ENCODE results near the gene YPEL2. TPM values are rescaled to one million over a fixed set of nuclear protein-coding genes. Genes with fewer than 3 reads are reported as not detected.
"Not testable (repeated sequence)": the region's sequence is repeated elsewhere in the genome, so short reads cannot be mapped to it uniquely, and the experiment has no call there.

Gene YPEL2
- total RNA-seq, 2 experiments from 2014 or later: 7.6 to 9.4 TPM

- peaks cover 4% of the 10 kb centered on the region for H3K36me3 Mint-ChIP-seq
- no peaks in the 10 kb centered on the region for H3K9me3 Mint-ChIP-seq
- no peak overlapping the region for H3K27ac Mint-ChIP-seq
- ChIA-PET CTCF (interaction anchor here (1.0 kb wide), 1 partner anchor 16 kb away, joined by 3 read pairs; no protein-coding TSS in a partner anchor), POLR2A (no interaction called here)
- no peaks in the 10 kb centered on the region for H3K27me3 Mint-ChIP-seq
- no peak for DNase-seq
- no peaks in the 10 kb centered on the region for H3K4me1 Mint-ChIP-seq (ENCODE audit: low read depth)
- H3K4me3 Mint-ChIP-seq: no peak overlapping the region
- intact Hi-C loops (cut with micrococcal nuclease): no loop called here
Observed at GRCh38 chr17:59387351-59388068, 56.1 kb downstream of the YPEL2 start.

DNA sequence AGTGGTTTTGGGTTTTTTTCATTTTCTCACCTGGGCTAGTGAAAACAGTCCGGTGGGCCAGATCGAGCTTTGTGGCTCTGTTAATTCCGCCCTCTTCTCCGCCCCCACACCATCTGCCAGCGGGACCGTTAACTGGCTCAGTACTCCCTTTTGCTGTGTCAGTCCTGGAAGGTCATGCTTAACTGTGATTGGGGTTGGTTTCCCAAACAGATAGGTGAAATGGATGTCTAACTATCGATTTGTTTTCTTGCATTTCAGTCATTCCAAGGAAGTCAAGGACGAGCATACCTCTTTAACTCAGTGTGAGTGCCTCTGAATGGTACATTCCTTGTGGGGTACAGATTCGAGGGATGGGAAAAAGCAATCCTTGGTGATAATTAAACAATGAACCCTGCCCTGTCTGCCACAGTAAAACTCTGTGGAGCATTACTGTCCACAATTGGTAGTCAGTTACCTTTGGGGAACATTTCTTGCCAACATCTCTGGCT, 56.7 kb downstream of the YPEL2 start:
- no peak for DNase-seq
- no peaks in the 10 kb centered on the region for H3K27me3 Mint-ChIP-seq
- peaks cover 4% of the 10 kb centered on the region for H3K36me3 Mint-ChIP-seq
- no peak overlapping the region for H3K4me3 Mint-ChIP-seq
- no peak overlapping the region for H3K27ac Mint-ChIP-seq
- POLR2A ChIA-PET: no interaction called here
- CTCF ChIA-PET: no interaction called here
- H3K4me1 Mint-ChIP-seq (ENCODE audit: low read depth): no peaks in the 10 kb centered on the region
- intact Hi-C loops (cut with micrococcal nuclease): no loop called here
- H3K9me3 Mint-ChIP-seq: no peaks in the 10 kb centered on the region

- no peaks in the 10 kb centered on the region for H3K4me1 Mint-ChIP-seq (ENCODE audit: low read depth)
Observed at GRCh38 chr17:59389066-59389465, 57.6 kb downstream of the YPEL2 start.

DNA sequence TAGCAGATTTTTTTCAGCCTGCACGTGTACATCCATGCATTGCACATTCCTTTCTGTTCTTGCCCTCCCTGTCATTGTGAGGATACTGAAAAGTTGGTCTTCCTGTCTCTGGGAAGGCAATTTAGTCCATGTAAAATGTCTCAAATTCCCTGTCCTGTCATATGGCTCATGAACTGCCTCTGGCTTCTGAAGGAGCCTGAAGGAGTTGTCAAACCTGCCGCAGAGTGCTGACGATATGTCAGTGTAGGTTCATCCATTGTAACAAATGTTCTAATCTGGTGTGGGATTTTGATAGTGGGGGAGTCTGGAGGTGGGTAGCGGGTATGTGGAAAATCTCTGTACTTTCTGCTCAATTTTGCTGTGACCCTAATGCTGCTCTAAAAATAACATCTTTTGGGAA, 59.6 kb downstream of the YPEL2 start:
- no peak overlapping the region for H3K27ac Mint-ChIP-seq
- POLR2A ChIA-PET: interaction anchor here (0.7 kb wide), 1 partner anchor 10 kb away, joined by 3 read pairs; no protein-coding TSS in a partner anchor
- no peak for DNase-seq

More at GRCh38 chr17:59389066-59389465, 57.6 kb downstream of the YPEL2 start:
- Mint-ChIP-seq H3K4me3 (no peak overlapping the region), H3K9me3 (no peaks in the 10 kb centered on the region), H3K27ac (no peak overlapping the region), H3K27me3 (no peaks in the 10 kb centered on the region), H3K36me3 (peaks cover 4% of the 10 kb centered on the region)
- ChIA-PET CTCF (no interaction called here), POLR2A (no interaction called here)
- intact Hi-C loops (cut with micrococcal nuclease): no loop called here
- DNase-seq: no peak

GRCh38 chr17:59392973-59393679, 61.7 kb downstream of the YPEL2 start:
- POLR2A ChIA-PET: no interaction called here
- CTCF ChIA-PET: no interaction called here

More for the DNA sequence above, 59.6 kb downstream of the YPEL2 start:
- H3K9me3 Mint-ChIP-seq: no peaks in the 10 kb centered on the region
- peaks cover 6% of the 10 kb centered on the region for H3K36me3 Mint-ChIP-seq
- H3K27me3 Mint-ChIP-seq: no peaks in the 10 kb centered on the region
- no peak overlapping the region for H3K4me3 Mint-ChIP-seq
- CTCF ChIA-PET: no interaction called here
- H3K4me1 Mint-ChIP-seq (ENCODE audit: low read depth): no peaks in the 10 kb centered on the region
- intact Hi-C loops (cut with micrococcal nuclease): no loop called here

GRCh38 chr17:59393742-59394410, 62.4 kb downstream of the YPEL2 start:
- CTCF ChIA-PET; H3K4me3 Mint-ChIP-seq; H3K4me1 Mint-ChIP-seq (ENCODE audit: low read depth); H3K27ac Mint-ChIP-seq; DNase-seq; H3K27me3 Mint-ChIP-seq; POLR2A ChIA-PET; H3K9me3 Mint-ChIP-seq; intact Hi-C loops (cut with micrococcal nuclease): not testable (repeated sequence)
- H3K36me3 Mint-ChIP-seq: peaks cover 13% of the 10 kb centered on the region

More at GRCh38 chr17:59392973-59393679, 61.7 kb downstream of the YPEL2 start:
- Mint-ChIP-seq H3K27ac (no peak overlapping the region), H3K27me3 (no peaks in the 10 kb centered on the region), H3K9me3 (no peaks in the 10 kb centered on the region), H3K4me1 (ENCODE audit: low read depth) (no peaks in the 10 kb centered on the region), H3K4me3 (no peak overlapping the region), H3K36me3 (peaks cover 13% of the 10 kb centered on the region)
- no peak for DNase-seq
- intact Hi-C loops (cut with micrococcal nuclease): no loop called here

DNA sequence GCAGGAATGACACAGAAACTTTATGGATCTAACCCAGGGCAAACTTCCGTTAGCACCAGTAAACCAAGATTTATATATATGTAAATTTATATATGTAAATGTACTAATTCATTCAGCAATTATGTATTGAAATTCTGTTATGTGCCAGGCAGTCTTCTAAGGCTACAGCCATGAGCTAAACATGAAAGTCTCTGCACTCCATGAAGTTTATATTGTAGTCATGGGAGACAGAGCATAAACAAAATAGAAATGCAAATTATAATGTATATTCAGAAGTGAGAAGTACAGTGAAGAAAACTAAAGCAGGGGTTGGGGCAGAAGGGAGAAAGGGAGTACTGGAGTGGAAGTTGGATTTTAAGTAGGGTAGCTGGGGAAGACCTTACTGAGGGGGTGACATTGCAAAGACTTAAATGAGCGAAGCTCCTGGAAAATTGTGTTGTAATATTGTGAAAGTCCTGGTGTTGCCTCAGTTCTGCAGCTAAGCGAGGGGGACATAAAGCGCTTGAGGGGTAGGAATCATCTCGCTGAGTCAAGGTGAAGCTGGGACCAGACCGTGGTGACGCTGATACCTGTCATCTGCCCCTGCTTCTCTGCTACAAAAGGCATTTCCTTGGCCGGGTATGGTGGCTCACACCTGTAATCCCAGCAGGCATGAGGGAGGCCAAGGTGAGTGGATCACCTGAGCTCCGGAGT, 64.8 kb downstream of the YPEL2 start:
- POLR2A ChIA-PET: no interaction called here
- H3K9me3 Mint-ChIP-seq: no peaks in the 10 kb centered on the region
- H3K36me3 Mint-ChIP-seq: peaks cover 9% of the 10 kb centered on the region
- intact Hi-C loops (cut with micrococcal nuclease): no loop called here
- CTCF ChIA-PET: no interaction called here
- H3K4me1 Mint-ChIP-seq (ENCODE audit: low read depth): no peaks in the 10 kb centered on the region
- DNase-seq: no peak
- H3K27ac Mint-ChIP-seq: no peak overlapping the region
- H3K27me3 Mint-ChIP-seq: no peaks in the 10 kb centered on the region
- no peak overlapping the region for H3K4me3 Mint-ChIP-seq

GRCh38 chr17:59397316-59398073, 66.0 kb downstream of the YPEL2 start:
- H3K27me3 Mint-ChIP-seq: no peaks in the 10 kb centered on the region
- no peak overlapping the region for H3K4me3 Mint-ChIP-seq
- H3K4me1 Mint-ChIP-seq (ENCODE audit: low read depth): no peaks in the 10 kb centered on the region
- ChIA-PET POLR2A (no interaction called here), CTCF (no interaction called here)
- H3K9me3 Mint-ChIP-seq: no peaks in the 10 kb centered on the region
- intact Hi-C loops (cut with micrococcal nuclease): no loop called here
- no peak for DNase-seq
- H3K36me3 Mint-ChIP-seq: peaks cover 9% of the 10 kb centered on the region
- H3K27ac Mint-ChIP-seq: no peak overlapping the region

GRCh38 chr17:59399914-59400313, 68.5 kb downstream of the YPEL2 start:
- peaks cover 11% of the 10 kb centered on the region for H3K36me3 Mint-ChIP-seq
- no peaks in the 10 kb centered on the region for H3K27me3 Mint-ChIP-seq
- H3K4me1 Mint-ChIP-seq (ENCODE audit: low read depth): no peaks in the 10 kb centered on the region
- DNase-seq: no peak
- intact Hi-C loops (cut with micrococcal nuclease): no loop called here
- H3K4me3 Mint-ChIP-seq: no peak overlapping the region
- CTCF ChIA-PET: no interaction called here
- no peak overlapping the region for H3K27ac Mint-ChIP-seq
- H3K9me3 Mint-ChIP-seq: no peaks in the 10 kb centered on the region
- POLR2A ChIA-PET: no interaction called here

DNA sequence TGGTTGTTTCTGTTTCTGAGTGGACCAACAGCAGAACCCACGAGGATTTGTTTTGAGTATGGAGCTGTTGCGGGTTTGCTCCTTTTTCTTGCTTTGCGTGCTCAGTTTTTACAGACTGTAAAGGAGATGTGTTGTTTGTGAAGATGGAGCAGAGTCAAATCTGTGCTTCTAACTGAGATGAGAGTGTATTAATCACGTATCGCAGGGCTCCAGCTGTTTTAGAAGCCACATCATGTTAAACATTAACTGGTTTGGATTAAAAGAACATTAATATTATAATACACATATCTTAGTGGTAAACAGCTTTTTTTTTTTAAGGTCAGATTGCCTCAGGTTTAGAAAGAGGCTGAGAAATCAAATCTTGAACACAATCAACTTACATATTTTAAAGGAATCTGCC, 69.4 kb downstream of the YPEL2 start:
- POLR2A ChIA-PET: interaction anchor here (0.5 kb wide), 1 partner anchor 9 kb away, joined by 3 read pairs; no protein-coding TSS in a partner anchor
- Mint-ChIP-seq H3K27me3 (no peaks in the 10 kb centered on the region), H3K9me3 (no peaks in the 10 kb centered on the region), H3K36me3 (peaks cover 11% of the 10 kb centered on the region), H3K4me1 (ENCODE audit: low read depth) (no peaks in the 10 kb centered on the region), H3K4me3 (no peak overlapping the region), H3K27ac (no peak overlapping the region)
- intact Hi-C loops (cut with micrococcal nuclease): no loop called here
- no peak for DNase-seq
- CTCF ChIA-PET: no interaction called here

DNA sequence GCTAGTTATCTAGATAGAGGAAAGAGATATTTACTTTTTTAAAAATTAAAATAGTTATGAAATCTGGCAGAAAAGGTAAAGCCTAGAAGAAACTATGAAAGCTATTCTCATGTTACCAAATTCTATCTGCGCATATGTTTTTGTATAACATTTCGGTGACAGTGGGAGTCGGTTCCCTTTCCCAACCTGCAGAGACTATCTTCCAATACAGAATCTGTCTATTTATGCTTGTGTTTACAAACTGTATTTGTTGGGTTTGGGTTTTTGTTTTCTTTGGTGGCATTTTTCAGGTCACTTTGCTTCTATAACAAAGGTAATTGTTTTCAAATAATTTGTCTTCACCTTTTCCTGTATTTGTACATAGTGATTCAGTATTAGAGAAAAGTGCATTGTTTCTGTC, 69.8 kb downstream of the YPEL2 start:
- Mint-ChIP-seq H3K4me3 (no peak overlapping the region), H3K27ac (no peak overlapping the region), H3K27me3 (no peaks in the 10 kb centered on the region), H3K4me1 (ENCODE audit: low read depth) (no peaks in the 10 kb centered on the region), H3K9me3 (no peaks in the 10 kb centered on the region), H3K36me3 (peaks cover 11% of the 10 kb centered on the region)
- no peak for DNase-seq
- intact Hi-C loops (cut with micrococcal nuclease): no loop called here
- CTCF ChIA-PET: interaction anchor here (1.4 kb wide), 1 partner anchor 91 kb away, joined by 3 read pairs; no protein-coding TSS in a partner anchor
- POLR2A ChIA-PET: interaction anchor here (0.5 kb wide), 1 partner anchor 10 kb away, joined by 3 read pairs; no protein-coding TSS in a partner anchor

Measured in activated CD4-positive, alpha-beta memory T cell treated with anti-CD3 and anti-CD28 coated beads for 36 hours (primary cell).